Measurements from ENCODE around the gene SSR1. TPM values are rescaled to one million over a fixed set of nuclear protein-coding genes. Genes with fewer than 3 reads are reported as not detected.

The SSR1 gene
- total RNA-seq, 3 donors from 2014 or later (not counting 1 experiment from before 2014, with no cell fraction given), result 82.8 to 97.6 (median 93.1) TPM

DNA sequence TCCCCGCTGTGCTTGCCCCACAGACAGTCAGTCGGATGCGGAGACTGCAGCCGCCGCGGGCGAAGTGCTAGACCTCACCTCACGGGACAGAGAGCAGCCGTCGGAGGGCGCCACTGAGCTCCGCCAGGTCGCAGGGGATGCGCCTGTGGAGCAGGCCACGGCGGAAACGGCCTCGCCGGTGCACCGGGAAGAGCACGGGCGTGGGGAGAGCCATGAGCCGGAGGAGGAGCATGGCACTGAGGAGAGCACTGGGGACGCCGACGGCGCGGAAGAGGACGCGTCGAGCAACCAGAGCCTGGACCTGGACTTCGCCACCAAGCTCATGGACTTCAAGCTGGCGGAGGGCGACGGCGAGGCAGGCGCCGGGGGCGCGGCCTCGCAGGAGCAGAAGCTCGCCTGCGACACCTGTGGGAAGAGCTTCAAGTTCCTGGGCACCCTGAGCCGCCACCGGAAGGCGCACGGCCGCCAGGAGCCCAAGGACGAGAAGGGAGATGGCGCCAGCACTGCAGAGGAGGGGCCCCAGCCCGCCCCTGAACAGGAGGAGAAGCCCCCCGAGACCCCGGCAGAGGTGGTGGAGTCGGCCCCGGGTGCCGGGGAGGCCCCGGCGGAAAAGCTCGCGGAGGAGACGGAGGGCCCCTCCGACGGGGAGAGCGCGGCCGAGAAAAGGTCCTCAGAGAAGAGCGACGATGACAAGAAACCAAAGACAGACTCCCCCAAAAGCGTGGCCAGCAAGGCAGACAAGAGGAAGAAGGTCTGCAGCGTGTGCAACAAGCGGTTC lies 66.4 kb downstream of the SSR1 start:
- intact Hi-C loops (cut with micrococcal nuclease), result no loop called here
- DNase-seq, result no peak
- Mint-ChIP-seq H3K27me3 (ENCODE audit: low read depth in 2 of 2) (no peaks in the 10 kb centered on the region), H3K27ac (no peak overlapping the region), H3K4me3 (no peak overlapping the region), H3K4me1 (peaks cover 8 to 18% of the 10 kb centered on the region in 2 donors), H3K9me3 (no peaks in the 10 kb centered on the region), H3K36me3 (peaks cover 9% of the 10 kb centered on the region)
- no peak overlapping the region for H3K27ac ChIP-seq (ENCODE audit: low read length)
- no peak for TF ChIP-seq CTCF (IDR thresholded peaks at IDR 0.05)
- no peak overlapping the region for H3K4me3 ChIP-seq (ENCODE audit: low read length)
- H3K27me3 ChIP-seq (ENCODE audit: control insufficient read depth, insufficient read depth, low read length), result no peaks in the 10 kb centered on the region
- H3K9me3 ChIP-seq (ENCODE audit: control insufficient read depth, insufficient read depth, low read length), result no peaks in the 10 kb centered on the region
- WGBS (ENCODE audit: insufficient coverage), result 97% methylated on average over 71 of the region's 71 CpGs
- H3K4me1 ChIP-seq (ENCODE audit: control insufficient read depth, insufficient read depth, low read length), result no peaks in the 10 kb centered on the region
- ATAC-seq, result no peak
- peaks cover 42% of the 10 kb centered on the region for H3K36me3 ChIP-seq (ENCODE audit: control insufficient read depth, insufficient read depth, low read length)

GRCh38 chr6:7245668-7246393 lies 67.2 kb downstream of the SSR1 start:
- no peak for TF ChIP-seq CTCF (IDR thresholded peaks at IDR 0.05)
- ATAC-seq, result no peak
- 96% methylated on average over 13 of the region's 15 CpGs for WGBS (ENCODE audit: insufficient coverage)
- intact Hi-C loops (cut with micrococcal nuclease), result no loop called here
- Histone ChIP-seq H3K4me1 (ENCODE audit: control insufficient read depth, insufficient read depth, low read length) (no peaks in the 10 kb centered on the region), H3K4me3 (ENCODE audit: low read length) (no peak overlapping the region), H3K27ac (ENCODE audit: low read length) (no peak overlapping the region), H3K9me3 (ENCODE audit: control insufficient read depth, insufficient read depth, low read length) (no peaks in the 10 kb centered on the region), H3K36me3 (ENCODE audit: control insufficient read depth, insufficient read depth, low read length) (peaks cover 48% of the 10 kb centered on the region), H3K27me3 (ENCODE audit: control insufficient read depth, insufficient read depth, low read length) (no peaks in the 10 kb centered on the region)
- Mint-ChIP-seq H3K27me3 (ENCODE audit: low read depth in 2 of 2) (no peaks in the 10 kb centered on the region), H3K4me1 (peaks cover 8 to 18% of the 10 kb centered on the region in 2 donors), H3K4me3 (no peak overlapping the region), H3K36me3 (peaks cover 9% of the 10 kb centered on the region), H3K9me3 (no peaks in the 10 kb centered on the region), H3K27ac (no peak overlapping the region)
- DNase-seq, result no peak

DNA sequence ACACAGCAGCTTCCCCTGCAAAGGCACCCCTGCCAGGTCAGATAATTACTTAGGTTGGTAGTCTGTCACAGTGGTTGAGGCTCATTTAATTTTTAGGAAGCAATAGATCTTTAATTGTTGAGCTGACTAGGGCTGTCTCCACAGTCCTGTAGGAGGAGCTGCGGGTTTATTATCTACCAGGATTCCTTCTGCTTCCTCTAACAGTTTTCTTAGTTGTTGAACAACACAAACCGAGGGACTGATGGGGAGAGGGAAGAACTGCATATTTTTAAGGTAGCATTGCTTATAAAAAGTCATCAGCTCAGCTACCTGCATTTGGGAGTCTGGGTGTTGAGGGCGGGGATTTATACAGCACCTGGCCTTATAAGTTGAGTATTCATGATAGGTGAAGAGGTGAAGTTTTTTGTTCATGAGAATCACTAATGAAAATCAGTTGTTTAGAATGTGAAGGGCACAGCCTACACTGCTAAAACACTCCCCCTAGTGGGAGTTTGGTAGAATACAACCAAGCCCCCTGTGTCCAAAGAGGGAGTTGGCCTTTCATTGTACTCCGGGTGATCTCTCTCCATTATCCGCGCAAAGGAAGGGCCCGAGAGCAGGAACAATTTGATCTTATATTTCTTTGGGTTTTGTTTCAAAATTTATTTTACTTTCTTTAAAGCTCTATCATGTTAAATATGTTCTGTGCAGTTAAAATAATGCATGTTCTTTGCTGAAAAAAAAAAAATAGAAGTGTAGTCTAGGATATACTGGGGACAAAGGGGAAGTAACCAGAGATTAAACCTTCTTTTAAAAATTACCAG lies 69.6 kb downstream of the SSR1 start:
- Mint-ChIP-seq H3K9me3 (no peaks in the 10 kb centered on the region), H3K4me1 (peaks cover 8 to 16% of the 10 kb centered on the region in 2 donors), H3K36me3 (peaks cover under 1% of the 10 kb centered on the region), H3K4me3 (no peak overlapping the region), H3K27me3 (ENCODE audit: low read depth in 2 of 2) (no peaks in the 10 kb centered on the region), H3K27ac (peak overlapping the region; percentile 31 to 60)
- Histone ChIP-seq H3K9me3 (ENCODE audit: control insufficient read depth, insufficient read depth, low read length) (no peaks in the 10 kb centered on the region), H3K4me1 (ENCODE audit: control insufficient read depth, insufficient read depth, low read length) (no peaks in the 10 kb centered on the region), H3K27ac (ENCODE audit: low read length) (no peak overlapping the region), H3K4me3 (ENCODE audit: low read length) (no peak overlapping the region), H3K36me3 (ENCODE audit: control insufficient read depth, insufficient read depth, low read length) (peaks cover 34% of the 10 kb centered on the region), H3K27me3 (ENCODE audit: control insufficient read depth, insufficient read depth, low read length) (no peaks in the 10 kb centered on the region)
- intact Hi-C loops (cut with micrococcal nuclease), result loop anchor here (1.0 to 2.0 kb wide), 3 partner anchors 157 to 566 kb away; no protein-coding TSS in a partner anchor
- peak in 1 of 2 donors; percentile 76 for DNase-seq
- 14% methylated on average over 6 of the region's 7 CpGs for WGBS (ENCODE audit: insufficient coverage)
- ATAC-seq, result peak; percentile 82 to 92 (median 87)
- TF ChIP-seq CTCF (IDR thresholded peaks at IDR 0.05), result peak; percentile 82

Measured in natural killer cell (primary cell).